ENCODE results near the gene TARS3. TPM values are rescaled to one million over a fixed set of nuclear protein-coding genes. Genes with fewer than 3 reads are reported as not detected.

Gene TARS3
- total and polyA plus RNA-seq, 2 donors (not counting 1 experiment from before 2014, with no cell fraction given), result 9.7 to 27.0 TPM

DNA sequence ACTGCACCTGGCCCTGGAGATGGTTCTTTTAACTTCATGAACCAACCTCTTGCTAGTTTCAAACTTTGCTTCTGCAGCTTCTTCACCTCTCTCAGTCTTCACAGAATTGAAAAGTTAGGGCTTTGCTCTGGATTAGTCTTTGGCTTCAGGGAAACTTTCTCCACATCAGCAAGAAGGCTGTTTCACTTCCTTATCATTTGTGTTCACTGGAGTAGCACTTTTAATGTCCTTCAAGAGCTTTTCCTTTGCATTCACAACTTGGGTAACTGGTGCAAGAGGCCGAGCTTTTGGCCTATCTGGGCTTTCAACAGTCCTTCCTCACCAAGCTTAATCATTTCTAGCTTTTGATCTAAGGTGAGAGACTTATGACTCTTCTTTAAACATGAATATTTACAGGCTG is 56.4 kb downstream of the TARS3 start:
- no peaks in the 10 kb centered on the region for H3K4me1 ChIP-seq (ENCODE audit: control insufficient read depth in 2 of 2, insufficient read depth in 2 of 2, low read length in 2 of 2)
- H3K36me3 ChIP-seq (replicated peaks in 1 of 2; ENCODE audit: control extremely low read depth in 1 of 2, control insufficient read depth in 1 of 2, extremely low read depth in 1 of 2, insufficient read depth in 2 of 2, low read length in 1 of 2), result peaks cover 2 to 29% of the 10 kb centered on the region in 2 experiments
- WGBS (ENCODE audit: insufficient coverage), result no CpG with 5 or more reads among the region's 1 CpG
- no peak overlapping the region for H3K4me3 Mint-ChIP-seq
- no peak overlapping the region for H3K9ac ChIP-seq (ENCODE audit: low read length)
- ATAC-seq (ENCODE audit: low read depth), result no peak
- no peaks in the 10 kb centered on the region for H3K9me3 Mint-ChIP-seq (ENCODE audit: insufficient read depth)
- H3K27me3 Mint-ChIP-seq, result no peaks in the 10 kb centered on the region
- H3K4me2 ChIP-seq (replicated peaks; ENCODE audit: low read depth, low read length, poor library complexity, severe bottlenecking), result no peak overlapping the region
- H3K4me3 ChIP-seq (ENCODE audit: control extremely low read depth in 1 of 5, extremely low read depth in 1 of 5, insufficient read depth in 1 of 5, low read depth in 2 of 5, low read length in 4 of 5), result no peak overlapping the region
- no peaks in the 10 kb centered on the region for H3K27me3 ChIP-seq (replicated peaks in 1 of 4; ENCODE audit: control extremely low read depth in 1 of 4, control insufficient read depth in 3 of 4, insufficient read depth in 4 of 4, low read length in 3 of 4)
- H4K20me1 ChIP-seq (ENCODE audit: control insufficient read depth, insufficient read depth, low read length, poor library complexity, severe bottlenecking), result no peaks in the 10 kb centered on the region
- ChIA-PET CTCF (interaction anchor here (0.9 to 1.1 kb wide), 2 partner anchors 20 to 367 kb away, joined by 3 read pairs; no protein-coding TSS in a partner anchor), POLR2A (no interaction called here)
- no peaks in the 10 kb centered on the region for H3K79me2 ChIP-seq (ENCODE audit: control insufficient read depth, insufficient read depth, low read length)
- intact Hi-C loops (cut with micrococcal nuclease), result no loop called here
- no peak overlapping the region for H2AFZ ChIP-seq (ENCODE audit: insufficient read depth, low read depth, low read length, poor library complexity, severe bottlenecking)
- H3K27ac ChIP-seq (ENCODE audit: low read length in 2 of 2), result no peak overlapping the region
- no peak for DNase-seq
- H3K4me1 Mint-ChIP-seq, result no peaks in the 10 kb centered on the region
- H3K9me3 ChIP-seq (ENCODE audit: control extremely low read depth in 1 of 3, control insufficient read depth in 2 of 3, insufficient read depth in 1 of 3, low read length in 2 of 3), result peaks cover 0 to 4% (median 0%) of the 10 kb centered on the region in 3 donors
- no peak for TF ChIP-seq EZH2 (IDR thresholded peaks at IDR 0.05; ENCODE audit: borderline replicate concordance, insufficient read depth, low read depth, low read length, poor library complexity, severe bottlenecking)
- no peak for TF ChIP-seq CTCF (IDR thresholded peaks at IDR 0.05)
- H3K27ac Mint-ChIP-seq, result no peak overlapping the region

DNA sequence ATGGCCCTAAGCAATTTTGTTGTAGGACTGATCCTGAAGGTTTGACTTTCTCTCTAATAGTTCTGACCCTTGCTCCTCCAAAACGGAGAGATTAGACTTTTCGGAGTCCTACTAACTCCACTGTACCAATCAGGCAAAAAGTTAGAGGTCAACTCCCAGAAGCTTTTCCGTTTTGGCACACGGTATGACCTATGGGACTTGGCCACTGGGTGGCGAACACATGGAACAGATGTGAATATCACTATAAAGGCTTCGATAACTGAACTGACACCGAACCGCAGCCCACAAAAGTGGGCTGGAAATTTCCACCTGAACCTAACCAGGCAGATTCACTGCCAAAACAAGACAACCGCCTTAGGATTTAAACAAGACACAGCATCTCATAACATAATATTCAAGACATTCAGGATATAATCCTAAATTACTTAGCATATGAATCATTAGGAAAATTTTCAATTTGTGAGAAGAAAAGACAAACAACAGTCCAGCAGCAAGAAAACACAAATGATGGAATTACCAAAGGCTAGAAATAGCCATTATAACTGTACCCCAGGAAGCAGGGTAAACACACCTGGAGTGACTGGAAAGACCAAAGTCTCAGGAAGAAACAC is 59.9 kb downstream of the TARS3 start:
- Histone ChIP-seq H3K79me2 (ENCODE audit: control insufficient read depth, insufficient read depth, low read length) (no peaks in the 10 kb centered on the region), H3K36me3 (replicated peaks in 1 of 2; ENCODE audit: control extremely low read depth in 1 of 2, control insufficient read depth in 1 of 2, extremely low read depth in 1 of 2, insufficient read depth in 2 of 2, low read length in 1 of 2) (peaks cover 5 to 18% of the 10 kb centered on the region in 2 experiments), H3K4me2 (replicated peaks; ENCODE audit: low read depth, low read length, poor library complexity, severe bottlenecking) (no peak overlapping the region), H2AFZ (ENCODE audit: insufficient read depth, low read depth, low read length, poor library complexity, severe bottlenecking) (no peak overlapping the region), H3K9ac (ENCODE audit: low read length) (no peak overlapping the region), H3K9me3 (ENCODE audit: control extremely low read depth in 1 of 3, control insufficient read depth in 2 of 3, insufficient read depth in 1 of 3, low read length in 2 of 3) (peaks cover 0 to 4% (median 0%) of the 10 kb centered on the region in 3 donors), H3K4me1 (ENCODE audit: control insufficient read depth in 2 of 2, insufficient read depth in 2 of 2, low read length in 2 of 2) (no peaks in the 10 kb centered on the region), H3K4me3 (ENCODE audit: control extremely low read depth in 1 of 5, extremely low read depth in 1 of 5, insufficient read depth in 1 of 5, low read depth in 2 of 5, low read length in 4 of 5) (no peak overlapping the region), H4K20me1 (ENCODE audit: control insufficient read depth, insufficient read depth, low read length, poor library complexity, severe bottlenecking) (no peaks in the 10 kb centered on the region), H3K27me3 (replicated peaks in 1 of 4; ENCODE audit: control extremely low read depth in 1 of 4, control insufficient read depth in 3 of 4, insufficient read depth in 4 of 4, low read length in 3 of 4) (no peaks in the 10 kb centered on the region), H3K27ac (ENCODE audit: low read length in 2 of 2) (no peak overlapping the region)
- no peak for ATAC-seq (ENCODE audit: low read depth)
- WGBS (ENCODE audit: insufficient coverage), result 100% methylated on average over 7 of the region's 9 CpGs
- no peak for TF ChIP-seq EZH2 (IDR thresholded peaks at IDR 0.05; ENCODE audit: borderline replicate concordance, insufficient read depth, low read depth, low read length, poor library complexity, severe bottlenecking)
- TF ChIP-seq CTCF (IDR thresholded peaks at IDR 0.05), result no peak
- H3K27me3 Mint-ChIP-seq, result no peaks in the 10 kb centered on the region
- no peak for DNase-seq
- intact Hi-C loops (cut with micrococcal nuclease), result no loop called here
- H3K4me1 Mint-ChIP-seq, result no peaks in the 10 kb centered on the region
- ChIA-PET POLR2A (no interaction called here), CTCF (no interaction called here)
- H3K4me3 Mint-ChIP-seq, result no peak overlapping the region
- no peaks in the 10 kb centered on the region for H3K9me3 Mint-ChIP-seq (ENCODE audit: insufficient read depth)
- no peak overlapping the region for H3K27ac Mint-ChIP-seq
